ENCODE measurements around the gene HENMT1. TPM values are rescaled to one million over a fixed set of nuclear protein-coding genes. Genes with fewer than 3 reads are reported as not detected.

HENMT1 gene
- total and polyA plus RNA-seq, 12 donors: 0.36 to 3.0 (median 1.1) TPM

- peaks cover 0 to 5% (median 0%) of the 10 kb centered on the region in 11 donors for H3K9me3 ChIP-seq
- 86 to 89% methylated on average over 11 of the region's 11 CpGs for WGBS, 2 donors
- peak overlapping the region in 1 of 10 donors; percentile 10 for H3K4me3 ChIP-seq
- H3K36me3 ChIP-seq: peaks cover 0 to 9% (median 0%) of the 10 kb centered on the region in 9 donors
- H3K4me1 ChIP-seq: peaks cover 0 to 41% (median 0%) of the 10 kb centered on the region in 9 donors
- TF ChIP-seq CTCF (IDR thresholded peaks at IDR 0.05): no peak
- peak; percentile 61 to 83 (median 76) for ATAC-seq
- DNase-seq: peak; percentile 60 to 65
- H3K27me3 ChIP-seq: no peaks in the 10 kb centered on the region
- intact Hi-C loops (cut with DNase I): loop anchor here in 3 of 10 donors (5.0 to 10.0 kb wide), 3 partner anchors 48 to 134 kb away; partner anchors contain the start of gene PRPF38B (in 1 of the 3)
- H3K27ac ChIP-seq: peak overlapping the region in 7 of 10 donors; percentile 10 to 90 (median 47)
These were observed 14.1 kb downstream of the HENMT1 start for GRCh38 chr1:108646648-108647269.

GRCh38 chr1:108646265-108646647 lies 14.6 kb downstream of the HENMT1 start:
- TF ChIP-seq CTCF (IDR thresholded peaks at IDR 0.05): no peak

GRCh38 chr1:108645564-108646184 lies 15.2 kb downstream of the HENMT1 start:
- intact Hi-C loops (cut with DNase I): loop anchor here in 5 of 10 donors (2.0 to 10.0 kb wide), 4 partner anchors 49 to 133 kb away; partner anchors contain the start of gene PRPF38B (in 1 of the 5)
- no peak for ATAC-seq
- WGBS, 2 donors: 80 to 86% methylated on average over 9 of the region's 9 CpGs

More at GRCh38 chr1:108646265-108646647, 14.6 kb downstream of the HENMT1 start:
- intact Hi-C loops (cut with DNase I): loop anchor here in 3 of 10 donors (5.0 to 10.0 kb wide), 3 partner anchors 49 to 134 kb away; partner anchors contain the start of gene PRPF38B (in 1 of the 3)
- Histone ChIP-seq H3K4me1 (peaks cover 0 to 41% (median 0%) of the 10 kb centered on the region in 9 donors), H3K36me3 (peaks cover 0 to 9% (median 0%) of the 10 kb centered on the region in 9 donors), H3K4me3 (peak overlapping the region in 1 of 10 donors; percentile 10), H3K27me3 (no peaks in the 10 kb centered on the region), H3K9me3 (no peaks in the 10 kb centered on the region), H3K27ac (peak overlapping the region in 7 of 10 donors; percentile 10 to 90 (median 43))
- DNase-seq (no peak), ATAC-seq (peak in 6 of 8 donors; percentile 6 to 56 (median 40))
- WGBS, 2 donors: 73 to 74% methylated on average over 4 of the region's 4 CpGs

More at GRCh38 chr1:108645564-108646184, 15.2 kb downstream of the HENMT1 start:
- Histone ChIP-seq H3K27me3 (no peaks in the 10 kb centered on the region), H3K4me1 (peaks cover 0 to 41% (median 0%) of the 10 kb centered on the region in 9 donors), H3K27ac (peak overlapping the region in 5 of 10 donors; percentile 38 to 90 (median 47)), H3K4me3 (no peak overlapping the region), H3K36me3 (peaks cover 0 to 9% (median 0%) of the 10 kb centered on the region in 9 donors), H3K9me3 (no peaks in the 10 kb centered on the region)
- TF ChIP-seq CTCF (IDR thresholded peaks at IDR 0.05): no peak
- no peak for DNase-seq

Measured in heart right ventricle (tissue), 16 donors.